GM19240 (cell line): Measurements from ENCODE around the gene TBC1D10B.
"Not testable (repeated sequence)": the region's sequence is repeated elsewhere in the genome, so short reads cannot be mapped to it uniquely, and the experiment has no call there.

Experiments used
- DNase-seq: peaks from one replicate; pipeline ENCODE4 v3.0.0; 2011; ENCODE audit warnings: low spot score; ENCODE audit not compliant: insufficient read length

The TBC1D10B gene

DNA sequence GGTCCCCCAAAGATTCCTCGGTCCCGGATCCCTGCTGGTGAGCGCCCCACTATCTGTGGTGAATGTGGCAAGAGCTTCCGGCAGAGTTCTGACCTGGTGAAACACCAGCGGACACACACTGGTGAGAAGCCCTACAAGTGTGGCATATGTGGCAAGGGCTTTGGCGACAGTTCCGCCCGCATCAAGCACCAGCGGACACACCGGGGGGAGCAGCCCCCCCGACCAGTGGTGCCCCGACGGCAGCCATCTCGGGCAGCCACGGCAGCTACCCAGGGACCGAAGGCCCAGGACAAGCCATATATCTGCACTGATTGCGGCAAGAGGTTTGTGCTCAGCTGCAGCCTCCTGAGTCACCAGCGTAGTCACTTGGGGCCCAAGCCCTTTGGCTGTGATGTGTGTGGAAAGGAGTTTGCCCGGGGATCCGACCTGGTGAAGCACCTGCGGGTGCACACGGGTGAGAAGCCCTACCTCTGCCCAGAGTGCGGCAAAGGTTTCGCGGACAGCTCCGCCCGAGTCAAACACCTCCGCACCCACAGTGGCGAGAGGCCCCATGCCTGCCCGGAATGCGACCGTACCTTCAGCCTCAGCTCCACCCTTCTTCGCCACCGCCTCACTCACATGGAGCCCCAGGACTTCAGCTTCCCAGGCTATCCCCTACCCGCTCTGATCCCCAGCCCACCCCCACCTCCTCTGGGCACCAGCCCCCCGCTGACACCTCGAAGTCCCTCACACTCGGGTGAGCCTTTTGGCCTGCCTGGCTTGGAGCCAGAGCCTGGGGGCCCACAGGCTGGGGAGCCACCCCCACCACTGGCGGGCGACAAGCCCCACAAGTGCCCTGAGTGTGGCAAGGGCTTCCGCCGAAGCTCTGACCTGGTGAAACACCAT lies 27.7 kb upstream of the TBC1D10B start:
- no peak for DNase-seq

DNA sequence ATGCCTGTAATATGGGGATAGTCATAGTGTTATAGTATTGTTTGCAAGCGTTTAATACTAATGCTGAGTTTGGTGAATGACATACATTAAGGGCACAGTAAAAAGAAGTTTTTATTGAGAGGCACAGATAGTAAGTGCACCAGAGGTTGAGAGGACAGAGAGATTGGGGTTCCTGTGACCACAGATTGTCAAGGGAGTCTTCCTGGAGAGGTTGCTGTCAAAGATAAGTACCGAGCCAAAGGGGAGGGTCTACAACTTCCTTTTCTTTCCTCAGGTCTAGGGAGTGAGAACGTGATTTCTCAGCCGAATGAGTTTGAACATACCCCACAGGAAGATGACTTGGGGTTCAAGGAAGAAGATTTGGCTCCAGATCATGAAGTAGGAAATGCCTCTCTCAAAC lies 26.8 kb upstream of the TBC1D10B start:
- no peak for DNase-seq

DNA sequence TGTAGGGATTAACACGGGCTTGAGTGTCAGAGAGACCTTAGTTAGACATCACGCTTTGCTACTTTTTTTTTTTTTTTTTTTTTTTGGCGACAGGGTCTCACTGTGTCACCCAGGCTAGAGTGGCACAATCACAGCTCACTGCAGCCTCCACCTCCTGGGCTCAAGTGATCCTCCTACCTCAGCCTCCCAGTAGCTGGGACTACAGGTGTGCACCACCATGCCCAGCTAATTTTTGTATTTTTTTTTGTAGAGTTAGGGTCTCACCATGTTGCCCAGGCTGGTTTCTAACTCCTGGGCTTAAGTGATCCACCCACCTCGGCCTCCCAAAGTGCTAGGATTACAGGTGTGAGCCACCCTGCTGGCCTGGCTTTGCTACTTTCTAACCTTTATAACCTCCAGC lies 26.3 kb upstream of the TBC1D10B start:
- not testable (repeated sequence) for DNase-seq

DNA sequence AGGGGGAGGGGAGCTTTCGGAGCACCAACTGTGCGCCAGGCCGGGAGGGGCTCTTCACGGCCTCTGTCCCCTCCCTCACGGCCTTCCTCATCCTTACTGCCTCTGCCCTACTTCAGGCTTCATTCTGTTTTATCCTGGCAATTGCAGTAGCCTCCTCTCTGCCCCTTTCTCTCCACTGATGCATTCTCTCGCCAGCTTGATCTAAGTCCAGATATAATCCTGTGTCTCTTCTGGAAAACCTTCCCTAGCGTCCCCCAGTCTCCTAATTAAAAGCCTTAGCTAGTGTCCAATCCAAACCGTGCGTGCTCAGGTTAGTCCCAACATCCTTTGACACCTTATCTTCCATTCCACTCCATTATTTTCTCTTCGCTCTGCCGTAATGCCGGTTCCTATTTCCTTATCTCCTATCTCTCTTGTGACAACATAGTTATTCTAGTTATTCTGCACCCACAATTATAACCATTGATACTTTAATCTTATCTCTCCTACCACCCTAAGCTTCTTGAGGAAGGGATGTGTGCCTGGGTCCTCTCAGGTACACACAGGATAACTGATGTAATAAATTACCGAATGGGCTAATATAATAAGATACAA lies 25.8 kb upstream of the TBC1D10B start:
- no peak for DNase-seq

DNA sequence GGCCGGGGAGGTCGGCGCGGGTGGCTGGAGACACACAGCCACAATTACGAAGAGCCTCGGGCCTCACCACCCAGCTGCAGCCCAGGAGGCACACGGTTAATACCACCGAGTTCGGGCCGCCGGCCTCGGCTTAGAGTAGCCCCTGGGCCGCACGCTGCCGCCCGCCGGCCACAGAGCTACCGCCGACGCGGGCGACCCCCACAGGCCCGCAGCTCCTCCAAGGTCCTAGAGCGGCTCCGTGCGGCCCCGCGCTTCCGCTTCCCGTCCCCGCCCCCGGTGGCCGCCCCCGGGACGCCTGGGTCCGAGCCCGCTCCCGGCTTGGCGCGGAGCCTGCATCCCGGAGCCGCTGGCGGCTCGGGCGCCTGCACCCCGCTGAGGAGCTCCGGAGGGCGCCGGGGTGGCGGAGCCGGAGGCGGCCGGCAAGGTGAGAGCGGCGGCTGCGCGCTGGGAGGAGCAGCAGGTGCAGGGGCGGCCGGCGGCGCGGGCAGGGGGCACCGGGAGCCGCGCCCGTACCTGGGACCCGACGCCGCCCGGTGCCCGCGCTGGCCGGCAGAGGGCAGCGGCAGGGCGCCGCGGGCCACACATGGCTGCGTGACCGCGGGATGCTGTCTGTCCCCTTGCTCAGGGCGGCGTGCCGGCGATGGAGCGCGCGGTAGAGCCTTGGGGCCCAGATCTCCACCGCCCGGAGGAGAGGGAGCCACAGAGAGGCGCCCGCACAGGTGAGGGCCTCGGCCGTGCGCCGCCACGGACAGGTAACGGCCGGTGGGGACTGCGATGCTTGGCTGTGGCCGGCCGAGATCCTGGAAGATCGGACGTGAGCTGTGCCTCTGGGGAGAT lies 25.1 kb upstream of the TBC1D10B start, which contains the start of gene ZNF48:
ZNF48 (plus strand) TSS at position 266 of the 837 bp plus-strand sequence; CDS start at position 641, 375 bp downstream.
- no peak for DNase-seq

DNA sequence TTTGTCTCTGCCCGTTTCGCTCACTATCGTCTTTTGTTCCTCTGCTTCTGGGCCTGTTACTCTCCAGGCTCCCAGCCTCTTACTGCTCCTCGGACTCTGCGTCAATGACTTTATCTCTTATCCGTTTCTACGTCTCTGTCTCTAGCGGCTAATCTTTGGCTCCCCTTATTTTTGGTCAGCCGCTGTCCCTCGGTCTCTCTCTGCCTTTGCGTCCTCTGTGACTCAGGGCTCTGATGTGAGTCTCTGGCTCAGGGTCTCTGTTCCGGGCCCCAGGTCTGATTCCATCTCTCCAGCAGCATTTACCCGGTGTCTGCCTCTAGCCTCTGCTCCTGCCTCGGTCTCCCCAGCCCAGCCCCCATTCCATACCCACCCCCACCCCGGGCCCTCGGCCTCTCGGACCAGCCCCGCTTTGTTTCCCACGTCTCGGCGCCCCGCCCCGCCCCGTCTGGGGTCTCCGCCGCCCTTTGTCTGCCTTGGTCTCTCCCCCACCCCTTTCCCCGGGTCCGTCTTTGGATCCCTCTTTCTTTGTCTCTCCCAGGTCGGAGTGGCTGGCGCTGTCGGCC lies 24.4 kb upstream of the TBC1D10B start:
- no peak for DNase-seq

DNA sequence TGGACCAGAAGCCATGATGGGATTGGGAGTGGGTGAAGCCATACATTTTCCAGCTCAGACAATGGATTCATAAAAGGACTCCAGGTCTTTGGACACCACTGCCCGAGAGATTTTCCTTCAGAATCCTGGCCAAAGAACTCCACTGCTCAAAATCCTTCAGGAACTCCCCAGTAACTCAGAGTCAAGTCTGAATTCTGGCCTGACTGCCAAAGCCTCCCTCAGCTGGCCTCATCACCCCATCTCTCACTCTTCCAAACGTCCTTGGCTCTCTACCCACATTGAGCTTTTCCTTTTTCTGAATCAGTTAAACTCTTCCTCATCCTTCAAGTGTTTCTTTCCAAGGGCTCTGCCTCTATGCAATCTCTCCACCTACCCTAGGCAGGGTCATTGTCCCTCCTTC lies 13.2 kb upstream of the TBC1D10B start:
- no peak for DNase-seq

DNA sequence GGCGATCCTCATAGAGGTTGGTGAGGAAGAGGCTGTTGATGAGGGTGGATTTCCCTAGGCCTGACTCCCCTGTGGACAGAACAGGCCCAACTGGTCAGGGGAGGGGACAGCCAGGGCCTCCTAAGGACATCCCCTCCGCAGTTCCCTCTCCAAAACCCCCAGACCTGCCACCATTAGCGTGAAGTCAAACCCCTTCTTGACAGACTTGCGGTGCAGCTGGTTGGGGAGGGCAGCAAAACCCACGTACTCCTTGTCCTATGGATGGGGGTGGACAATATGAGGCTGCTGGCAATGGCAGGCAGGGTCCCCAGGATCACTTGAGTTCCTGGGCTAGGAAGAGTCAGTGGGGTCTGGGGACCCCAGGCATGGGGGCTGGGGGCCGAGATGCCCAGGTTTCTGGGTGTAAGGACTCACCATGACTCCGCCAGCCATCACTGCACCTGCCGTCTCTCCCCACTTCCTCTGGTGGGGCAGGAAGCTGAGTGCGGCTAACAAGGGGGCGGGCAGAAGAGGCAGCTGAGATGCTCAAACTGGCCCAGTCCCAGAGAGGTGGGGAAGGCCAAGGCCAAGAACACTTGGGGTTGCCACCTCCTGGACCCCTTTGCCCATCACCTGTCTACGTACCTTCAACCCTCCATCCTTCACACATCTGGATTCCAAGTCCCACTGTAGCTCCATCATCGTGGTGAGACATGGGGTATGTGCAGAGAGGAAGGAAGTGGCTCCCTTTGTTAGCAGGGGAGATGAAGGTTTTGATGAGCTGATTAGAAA lies 12.0 kb upstream of the TBC1D10B start, which contains the start of gene SEPTIN1:
SEPTIN1 (minus strand) TSS at position 451 of the 771 bp plus-strand sequence; CDS start at position 432, 19 bp downstream.
- peak; percentile 88 for DNase-seq

DNA sequence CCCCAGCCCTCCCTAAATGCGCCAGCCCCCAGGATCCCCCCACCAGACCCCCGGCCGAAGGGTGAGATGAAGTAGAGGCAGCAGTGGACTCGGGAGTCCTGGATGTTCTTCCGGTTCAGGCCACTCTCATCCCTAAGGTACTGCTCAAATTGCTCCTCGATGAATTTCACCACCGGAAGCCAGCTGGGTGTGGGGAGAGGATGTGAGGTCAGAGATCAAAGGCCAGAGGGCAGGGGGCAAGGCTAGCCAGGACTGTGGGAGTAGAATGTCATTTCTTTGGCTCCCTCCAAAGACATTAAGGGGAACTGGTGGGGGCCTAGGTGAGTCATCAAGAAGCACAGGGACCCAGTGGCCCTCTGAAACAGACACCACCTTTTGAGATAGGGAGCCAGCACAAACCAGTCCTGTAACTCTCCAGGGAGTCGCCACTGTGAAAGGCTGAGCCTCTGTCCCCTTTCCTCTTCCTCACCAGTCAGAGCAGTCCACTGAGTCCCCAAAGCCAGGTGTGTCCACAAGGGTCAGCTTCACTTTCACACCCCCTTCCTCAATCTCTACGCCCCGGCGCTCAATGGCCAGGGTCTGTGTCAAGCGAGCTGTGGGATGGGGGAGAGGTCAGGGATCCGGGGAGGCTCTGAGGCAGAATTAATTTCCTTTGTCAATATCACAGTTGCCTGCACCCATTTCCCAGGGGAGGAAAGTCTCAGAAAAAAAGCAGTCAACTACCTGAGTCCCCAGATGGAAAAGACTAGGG lies 11.2 kb upstream of the TBC1D10B start:
- no peak for DNase-seq

DNA sequence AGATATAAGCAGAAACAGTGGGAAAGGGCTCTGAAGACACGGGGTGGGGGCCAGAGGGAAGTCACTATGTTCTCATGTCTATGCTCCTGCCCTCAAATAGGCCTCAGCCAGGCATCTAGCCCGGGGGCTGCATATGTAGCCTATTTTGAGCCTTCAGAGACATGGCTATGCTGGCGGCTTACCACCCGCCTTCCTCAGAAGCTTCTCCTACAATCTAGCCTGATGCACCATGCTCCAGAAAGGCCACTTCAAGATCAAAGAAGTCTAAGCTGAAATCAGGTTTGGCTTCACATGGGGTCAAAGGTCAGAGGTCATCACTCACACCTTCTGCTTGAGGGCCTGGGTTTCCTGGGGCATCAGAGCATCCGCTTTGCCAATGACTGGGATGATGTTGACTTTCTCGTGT lies 10.5 kb upstream of the TBC1D10B start:
- DNase-seq = no peak

DNA sequence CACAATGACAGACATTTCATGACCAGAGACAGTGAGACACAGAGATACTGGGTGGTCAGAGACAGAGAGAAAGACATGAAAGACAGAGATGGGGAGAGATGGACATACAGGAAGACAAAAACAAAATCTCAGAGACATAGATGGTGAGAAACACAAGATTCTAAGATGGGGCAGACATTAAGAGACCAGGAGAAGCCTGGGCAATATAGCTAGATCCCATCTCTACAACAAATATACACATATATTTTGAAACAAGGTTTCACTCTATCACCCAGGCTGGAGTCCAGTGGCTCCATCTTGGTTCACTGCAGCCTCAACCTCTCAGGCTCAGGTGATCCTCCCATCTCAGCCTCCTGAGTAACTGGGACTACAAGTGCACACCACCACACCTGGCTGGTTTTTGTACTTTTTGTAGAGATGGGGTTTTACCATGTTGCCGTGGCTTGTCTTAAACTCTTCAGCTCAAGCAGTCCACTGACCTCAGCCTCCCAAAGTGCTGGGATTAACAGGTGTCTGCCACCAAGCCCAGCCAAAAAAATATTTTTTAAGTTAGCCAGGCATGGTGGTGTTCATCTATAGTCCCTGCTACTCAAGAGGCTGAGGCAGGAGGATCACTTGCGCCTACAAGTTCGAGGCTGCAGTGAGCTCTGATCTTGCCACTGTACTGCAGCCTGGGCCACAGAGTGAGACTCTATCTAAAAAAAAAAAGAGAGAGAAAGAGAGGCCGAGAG lies 9.9 kb upstream of the TBC1D10B start:
- DNase-seq = no peak

DNA sequence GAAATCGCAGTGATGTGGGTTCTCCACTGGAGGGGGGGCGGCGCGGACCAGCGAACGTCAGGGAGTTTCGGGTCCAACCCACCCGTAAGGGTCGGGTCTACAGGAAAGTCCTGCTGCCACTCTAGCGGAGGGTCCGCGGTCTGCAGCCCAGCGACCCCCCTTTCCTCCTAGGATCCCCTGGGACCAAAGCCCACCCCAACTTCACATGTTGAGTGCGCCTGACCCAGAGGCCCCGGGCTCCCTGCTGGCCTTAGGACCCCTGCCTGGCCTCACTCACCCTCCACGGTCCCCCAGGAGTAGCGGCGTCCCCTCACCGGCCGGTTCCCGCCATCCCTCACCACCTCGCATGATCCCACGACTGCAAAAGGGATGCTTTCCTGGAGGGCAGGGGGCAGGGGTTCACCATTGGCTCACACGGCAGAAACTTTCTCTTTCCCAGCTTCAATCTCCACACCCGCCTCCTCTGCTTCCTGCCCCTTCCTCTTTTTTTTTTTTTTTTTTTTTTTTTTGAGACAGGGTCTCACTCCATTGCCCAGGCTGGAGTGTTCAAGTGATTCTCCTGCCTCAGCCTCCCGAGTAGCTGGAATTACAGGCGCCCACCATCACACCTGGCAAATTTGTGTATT lies 9.0 kb upstream of the TBC1D10B start:
- DNase-seq = no peak

DNA sequence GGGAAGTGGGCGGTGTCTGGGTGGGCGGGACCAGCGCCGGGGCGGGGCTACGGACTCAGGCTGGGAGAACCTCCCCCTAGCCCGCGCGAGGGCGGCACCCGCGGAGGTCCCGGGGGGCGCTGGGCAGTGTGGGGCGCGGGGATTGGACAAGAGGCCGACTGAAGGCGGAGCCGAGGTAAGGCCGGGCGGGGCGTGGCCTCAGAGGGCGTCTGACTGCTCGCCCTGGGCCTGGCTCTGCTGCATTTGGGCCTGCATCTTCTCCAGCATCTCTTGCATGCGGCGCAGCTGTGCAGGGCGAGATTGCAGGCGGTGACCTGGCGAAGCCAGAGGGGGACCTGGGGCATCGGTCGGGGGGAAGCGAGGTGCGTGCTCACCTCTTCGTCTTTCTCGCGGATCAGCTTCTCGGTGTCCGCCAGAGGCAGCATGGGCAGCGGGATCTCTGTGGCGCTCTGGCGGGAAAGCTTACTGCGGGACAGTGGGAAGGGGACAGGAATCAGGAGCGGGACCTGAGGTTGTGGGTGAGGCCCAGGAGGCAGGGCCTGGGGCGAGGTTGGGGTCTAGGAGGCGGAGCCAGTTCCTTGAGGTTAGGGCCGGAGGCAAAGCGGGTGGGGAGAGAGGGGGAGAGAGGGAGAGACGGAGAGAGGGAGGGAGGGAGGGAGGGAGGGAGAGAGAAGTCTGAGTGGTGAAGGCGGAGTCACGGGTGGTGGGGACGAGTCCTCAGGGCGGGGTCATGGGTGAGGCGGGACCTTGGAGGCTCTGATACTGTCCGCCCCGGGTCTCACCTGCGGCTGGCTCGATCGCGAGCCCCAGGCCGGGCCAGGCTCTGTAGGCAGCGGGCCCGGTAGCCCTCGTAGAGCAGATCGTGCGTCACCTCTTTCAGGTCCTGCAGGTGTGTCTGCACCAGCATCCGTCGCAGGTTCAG lies 8.2 kb upstream of the TBC1D10B start:
- DNase-seq = peak; percentile 88

DNA sequence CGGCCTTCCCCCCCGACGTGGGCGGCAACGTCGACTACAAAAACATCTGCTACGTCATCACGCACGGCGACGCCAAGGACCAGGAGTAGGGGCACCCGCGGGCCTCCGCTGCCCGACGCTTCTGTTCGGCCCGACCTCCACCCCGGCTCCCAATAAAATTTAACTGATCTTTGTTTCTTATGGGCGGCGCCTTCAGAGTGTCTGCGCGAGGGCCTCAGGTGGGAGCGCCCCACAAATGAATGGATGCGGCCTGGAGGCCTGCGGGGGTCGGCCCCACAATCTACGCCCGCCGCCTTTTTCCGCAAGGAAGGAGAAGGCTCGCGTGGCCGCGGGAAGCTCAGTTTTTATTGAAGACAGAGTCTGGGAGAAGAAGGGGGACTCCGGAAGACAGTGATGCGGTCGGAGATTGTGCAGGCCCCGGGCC lies 7.5 kb upstream of the TBC1D10B start:
- no peak for DNase-seq

DNA sequence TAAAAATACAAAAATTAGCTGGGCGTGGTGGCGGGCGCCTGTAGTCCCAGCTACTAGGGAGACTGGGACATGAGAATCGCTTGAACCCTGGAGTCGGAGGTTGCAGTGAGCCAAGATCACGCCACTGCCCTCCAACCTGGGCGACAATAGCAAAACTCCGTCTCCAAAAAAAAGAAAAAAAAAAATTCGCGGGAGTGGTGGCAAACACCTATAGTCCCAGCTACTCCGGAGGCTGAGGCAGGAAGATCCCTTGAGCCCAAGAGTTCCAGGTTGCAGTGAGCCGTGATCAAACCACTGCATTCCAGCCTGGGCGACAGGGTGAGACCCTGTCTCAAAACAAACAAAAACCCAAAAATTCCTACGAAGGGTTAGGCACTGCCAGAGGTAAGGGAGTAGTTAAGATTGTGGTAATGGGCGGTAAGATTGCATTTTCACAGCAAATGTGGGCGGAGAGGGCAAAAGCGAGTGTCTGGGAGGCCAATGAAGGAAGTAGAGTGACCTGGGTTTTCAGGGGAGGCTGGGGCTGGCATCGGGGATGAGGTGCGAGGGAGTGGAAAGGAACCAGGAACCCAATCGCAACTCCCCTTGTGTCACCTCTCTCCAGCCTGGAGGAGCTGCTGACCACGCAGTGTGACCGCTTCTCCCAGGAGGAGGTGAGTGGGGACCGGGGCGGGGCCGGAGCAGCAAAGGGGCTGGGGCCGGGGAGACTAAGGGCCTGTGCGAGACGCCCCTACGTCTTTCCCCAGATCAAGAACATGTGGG lies 6.9 kb upstream of the TBC1D10B start:
- no peak for DNase-seq

DNA sequence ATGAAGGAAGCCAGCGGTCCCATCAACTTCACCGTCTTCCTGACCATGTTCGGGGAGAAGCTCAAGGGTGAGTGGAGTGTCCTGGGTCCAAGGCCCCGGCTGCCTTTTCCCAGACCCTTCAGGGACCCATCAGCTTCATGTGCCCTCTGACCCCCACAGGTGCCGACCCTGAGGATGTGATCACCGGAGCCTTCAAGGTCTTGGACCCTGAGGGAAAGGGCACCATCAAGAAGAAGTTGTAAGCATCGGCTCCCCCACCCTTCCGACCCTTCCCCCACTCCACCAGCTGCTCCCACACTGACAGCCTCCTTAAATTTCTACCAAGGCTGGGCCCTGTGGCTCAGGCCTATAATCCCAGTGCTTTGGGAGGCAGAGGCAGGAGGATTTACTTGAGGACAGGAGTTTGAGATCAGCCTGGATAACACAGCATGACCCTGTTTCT lies 6.2 kb upstream of the TBC1D10B start:
- no peak for DNase-seq

DNA sequence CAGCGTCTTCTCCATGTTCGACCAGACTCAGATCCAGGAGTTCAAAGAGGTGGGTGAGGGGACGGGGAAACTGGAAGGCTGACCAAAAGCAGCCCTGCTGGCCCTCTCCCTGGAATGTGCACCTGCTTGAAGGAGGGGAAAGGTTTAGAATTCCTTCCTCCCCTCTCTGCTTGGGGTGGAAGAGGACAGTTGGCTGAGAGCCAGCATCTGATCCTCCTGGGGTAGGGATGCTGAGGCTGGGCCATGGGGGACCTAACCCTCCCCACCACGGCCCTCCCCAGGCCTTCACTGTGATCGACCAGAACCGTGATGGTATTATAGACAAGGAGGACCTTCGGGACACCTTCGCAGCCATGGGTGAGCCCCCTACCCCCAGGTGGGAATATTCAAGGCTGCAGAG lies 5.6 kb upstream of the TBC1D10B start:
- DNase-seq = no peak
